Measurements from ENCODE around the gene TEDC1.
A peak's percentile ranks its signal among the peaks of the same experiment; 100 is the strongest.
"Not testable (repeated sequence)": the region's sequence is repeated elsewhere in the genome, so short reads cannot be mapped to it uniquely, and the experiment has no call there.

Gene TEDC1

GRCh38 chr14:105527826-105528585 lies 37.0 kb downstream of the TEDC1 start:
- DNase-seq = peak; percentile 70

- DNase-seq = no peak
These were observed 37.7 kb downstream of the TEDC1 start for GRCh38 chr14:105528586-105529318.

GRCh38 chr14:105529319-105529568 lies 38.2 kb downstream of the TEDC1 start:
- no peak for DNase-seq

GRCh38 chr14:105529569-105530284 lies 38.7 kb downstream of the TEDC1 start:
- no peak for DNase-seq

- DNase-seq = no peak
These were observed 39.4 kb downstream of the TEDC1 start for GRCh38 chr14:105530285-105531087.

- DNase-seq = no peak
These were observed 40.2 kb downstream of the TEDC1 start for GRCh38 chr14:105531088-105531893.

GRCh38 chr14:105531894-105532623 lies 41.0 kb downstream of the TEDC1 start:
- no peak for DNase-seq

GRCh38 chr14:105532735-105533141 lies 41.7 kb downstream of the TEDC1 start:
- DNase-seq = peak; percentile 69

- DNase-seq = no peak
These were observed 42.3 kb downstream of the TEDC1 start for GRCh38 chr14:105533391-105533790.

- DNase-seq = no peak
These were observed 42.9 kb downstream of the TEDC1 start for GRCh38 chr14:105533811-105534498.

- no peak for DNase-seq
These were observed 43.5 kb downstream of the TEDC1 start for GRCh38 chr14:105534586-105534985.

GRCh38 chr14:105536051-105536450 lies 45.0 kb downstream of the TEDC1 start:
- no peak for DNase-seq

GRCh38 chr14:105536691-105537579 lies 45.9 kb downstream of the TEDC1 start:
- no peak for DNase-seq

- DNase-seq = peak; percentile 67
These were observed 46.8 kb downstream of the TEDC1 start for GRCh38 chr14:105537580-105538474.

GRCh38 chr14:105538481-105539049 lies 47.5 kb downstream of the TEDC1 start:
- DNase-seq = no peak

- no peak for DNase-seq
These were observed 49.8 kb downstream of the TEDC1 start for GRCh38 chr14:105540811-105541210.

GRCh38 chr14:105541218-105541875 lies 50.3 kb downstream of the TEDC1 start:
- no peak for DNase-seq

- DNase-seq = not testable (repeated sequence)
These were observed 54.6 kb downstream of the TEDC1 start for GRCh38 chr14:105545676-105546075.
